HEK293T (cell line): ENCODE data around the gene NCMAP.

Experiments
- CTCF ChIA-PET: fragments of 350-600 bp; formaldehyde crosslinking; extraction: SDS; loops from one replicate; lab custom pipeline; 2021; ENCODE audit warnings: antibody characterized with exemption, inconsistent platforms; lab: Yijun Ruan, JAX
- POLR2A ChIA-PET: fragments of 350-600 bp; formaldehyde crosslinking; extraction: SDS; loops from one replicate; lab custom pipeline; 2020; ENCODE audit warnings: antibody characterized with exemption, inconsistent platforms; lab: Yijun Ruan, JAX
- DNase-seq: peaks from one replicate; pipeline ENCODE4 v3.0.0; 2012; ENCODE audit warnings: mixed read lengths; ENCODE audit errors: extremely low spot score
- ARNT ChIP-seq: fragments of 450-650 bp; IDR thresholded peaks from 2 replicates; pipeline ENCODE4 v1.6.1; 2017; ENCODE audit warnings: mild to moderate bottlenecking
- BHLHE40 ChIP-seq: fragments of 450-650 bp; IDR thresholded peaks from 2 replicates; pipeline ENCODE4 v1.6.1; 2016; ENCODE audit warnings: mild to moderate bottlenecking, moderate library complexity, borderline replicate concordance
- CTBP1 ChIP-seq: fragments of 450-650 bp; IDR thresholded peaks from 2 replicates; pipeline ENCODE4 v1.6.1; 2016; ENCODE audit warnings: borderline replicate concordance
- ELF4 ChIP-seq: fragments of 450-650 bp; IDR thresholded peaks from 2 replicates; pipeline ENCODE4 v1.6.1; 2017; ENCODE audit warnings: antibody characterized with exemption
- FOXA1 ChIP-seq: fragments of 450-650 bp; IDR thresholded peaks from 2 replicates; pipeline ENCODE4 v1.6.1; 2016; ENCODE audit warnings: mild to moderate bottlenecking
- FOXK2 ChIP-seq: fragments of 450-650 bp; IDR thresholded peaks from 2 replicates; pipeline ENCODE4 v1.6.1; 2016; ENCODE audit warnings: mild to moderate bottlenecking
- FOXM1 ChIP-seq: fragments of 450-650 bp; IDR thresholded peaks from 2 replicates; pipeline ENCODE4 v1.6.1; 2017; ENCODE audit warnings: mild to moderate bottlenecking, borderline replicate concordance
- HDGF ChIP-seq: fragments of 450-650 bp; IDR thresholded peaks from 2 replicates; pipeline ENCODE4 v1.6.1; 2017; ENCODE audit warnings: antibody characterized with exemption, borderline replicate concordance
- L3MBTL2 ChIP-seq: fragments of 450-650 bp; conservative IDR thresholded peaks from 2 replicates; pipeline ENCODE4 v1.6.1; 2016; ENCODE audit warnings: mild to moderate bottlenecking
- LEF1 ChIP-seq: fragments of 450-650 bp; IDR thresholded peaks from 2 replicates; pipeline ENCODE4 v1.6.1; 2017; ENCODE audit warnings: mild to moderate bottlenecking, borderline replicate concordance
- NFRKB ChIP-seq: fragments of 450-650 bp; IDR thresholded peaks from 2 replicates; pipeline ENCODE4 v1.6.1; 2016; ENCODE audit warnings: mild to moderate bottlenecking, moderate library complexity
- PKNOX1 ChIP-seq: fragments of 450-650 bp; IDR thresholded peaks from 2 replicates; pipeline ENCODE4 v1.6.1; 2016
- SP1 ChIP-seq: fragments of 450-650 bp; IDR thresholded peaks from 2 replicates; pipeline ENCODE4 v1.6.1; 2017
- SUZ12 ChIP-seq: fragments of 450-650 bp; IDR thresholded peaks from 2 replicates; pipeline ENCODE4 v1.6.1; 2016; ENCODE audit warnings: mild to moderate bottlenecking
- TARDBP ChIP-seq: fragments of 450-650 bp; IDR thresholded peaks from 2 replicates; pipeline ENCODE4 v1.6.1; 2016
- ZNF384 ChIP-seq: fragments of 450-650 bp; IDR thresholded peaks from 2 replicates; pipeline ENCODE4 v1.6.1; 2016

Gene NCMAP

DNA sequence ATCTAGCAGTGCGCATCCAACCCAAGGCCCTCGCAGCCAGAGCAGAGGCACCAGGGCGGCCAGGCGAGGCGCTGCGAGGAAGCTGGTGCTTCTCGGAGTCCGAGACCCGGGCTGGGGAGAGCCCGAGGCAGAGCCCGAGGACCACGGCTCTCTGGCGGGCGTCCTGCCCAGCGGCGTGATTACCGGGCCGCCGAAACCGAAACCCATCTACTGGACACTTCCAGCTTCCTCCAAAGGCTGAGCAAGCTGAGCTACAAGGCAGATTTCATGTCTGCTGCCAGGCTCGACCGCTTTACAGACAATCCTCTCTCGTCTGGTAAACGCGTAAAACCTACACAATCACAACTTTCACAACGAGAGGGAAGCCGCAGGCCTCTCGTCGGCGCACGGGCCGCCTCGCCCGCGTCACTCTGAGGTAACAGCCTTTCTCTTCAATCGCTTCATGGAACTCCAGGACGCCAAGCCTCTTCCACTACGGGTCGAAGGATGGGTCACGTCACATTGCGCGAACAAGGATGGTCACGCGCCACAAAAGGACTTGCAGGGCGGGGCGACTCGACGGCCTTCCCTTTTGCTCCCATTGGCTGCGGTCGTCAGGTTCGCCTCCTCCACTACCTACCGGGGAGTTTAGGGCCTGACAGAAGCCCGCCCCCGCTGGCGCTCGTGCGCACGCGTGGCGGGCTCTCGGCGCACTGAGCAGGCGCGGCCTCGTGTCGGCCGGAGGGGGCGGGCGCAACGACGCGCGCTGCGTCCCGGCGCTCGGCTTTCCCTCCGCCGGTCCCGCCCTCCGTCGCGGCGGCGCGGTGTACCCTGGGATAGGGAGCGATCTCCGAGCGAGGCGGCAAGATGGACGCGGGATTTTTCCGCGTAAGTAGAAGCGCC, 86.8 kb downstream of the NCMAP start, which contains the start of gene SRRM1:
Gene SRRM1, plus strand, starts transcription at position 822 of the 882 bp plus-strand sequence. Its CDS starts 25 bp downstream, at position 847.
- POLR2A ChIA-PET: interaction anchor here (0.9 to 1.5 kb wide), 4 partner anchors 13 to 101 kb away, joined by 3 to 4 read pairs (median 4); no protein-coding TSS in a partner anchor
- CTCF ChIA-PET: interaction anchor here (0.6 kb wide), 1 partner anchor 103 kb away, joined by 6 read pairs; no protein-coding TSS in a partner anchor
- TF ChIP-seq FOXK2 (no peak), SP1 (no peak), FOXM1 (no peak), ARNT (no peak), NFRKB (no peak), L3MBTL2 (peak; percentile 52; the same call in 1 of the 2 replicates), PKNOX1 (no peak; the same call in 1 of the 2 replicates), BHLHE40 (no peak), TARDBP (no peak), CTBP1 (no peak), ELF4 (peak; percentile 55; the same call in 1 of the 2 replicates), FOXA1 (no peak), LEF1 (no peak)
- peak; percentile 97 for DNase-seq

GRCh38 chr1:24643363-24644099, 87.6 kb downstream of the NCMAP start:
- TF ChIP-seq FOXK2: no peak
- no peak for TF ChIP-seq CTBP1
- no peak for TF ChIP-seq HDGF
- no peak for TF ChIP-seq FOXM1
- no peak for TF ChIP-seq L3MBTL2
- no peak for TF ChIP-seq NFRKB
- no peak for TF ChIP-seq SP1
- TF ChIP-seq TARDBP: no peak
- TF ChIP-seq ZNF384: no peak
- TF ChIP-seq ARNT: no peak
- TF ChIP-seq FOXA1: no peak
- no peak for TF ChIP-seq LEF1
- TF ChIP-seq SUZ12: no peak
- no peak for TF ChIP-seq ELF4
- POLR2A ChIA-PET: no interaction called here
- peak; percentile 33 for DNase-seq
- CTCF ChIA-PET: no interaction called here

- CTCF ChIA-PET: no interaction called here
- POLR2A ChIA-PET: no interaction called here
- DNase-seq: peak; percentile 17
- TF ChIP-seq SP1 (no peak), NFRKB (no peak), L3MBTL2 (peak; percentile 26; the same call in 1 of the 2 replicates), FOXK2 (no peak), ZNF384 (no peak), HDGF (no peak), TARDBP (no peak), FOXA1 (no peak), FOXM1 (no peak)
Measured at GRCh38 chr1:24644100-24644384, 88.2 kb downstream of the NCMAP start.

DNA sequence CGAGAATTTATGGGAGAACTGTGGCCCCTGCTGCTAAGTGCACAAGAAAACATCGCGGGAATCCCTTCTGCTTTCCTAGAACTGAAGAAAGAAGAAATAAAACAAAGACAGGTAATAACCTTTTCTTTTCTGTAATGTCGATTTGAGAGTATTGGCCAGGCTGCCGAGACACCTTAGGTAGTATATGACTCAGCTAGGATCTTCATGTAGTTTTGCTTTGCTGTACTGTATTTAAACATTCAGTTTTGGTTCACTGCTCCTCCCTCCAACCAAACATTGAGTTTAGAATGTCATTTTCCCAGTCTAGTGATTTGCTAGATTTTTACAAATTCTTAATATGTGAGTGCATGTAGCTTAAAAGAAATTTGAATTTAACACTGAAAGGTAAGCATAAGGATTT, 93.0 kb downstream of the NCMAP start:
- no peak for DNase-seq
- CTCF ChIA-PET: no interaction called here
- POLR2A ChIA-PET: no interaction called here
- TF ChIP-seq CTBP1 (no peak), ARNT (no peak), SUZ12 (no peak), FOXM1 (no peak), TARDBP (no peak), SP1 (no peak)

DNA sequence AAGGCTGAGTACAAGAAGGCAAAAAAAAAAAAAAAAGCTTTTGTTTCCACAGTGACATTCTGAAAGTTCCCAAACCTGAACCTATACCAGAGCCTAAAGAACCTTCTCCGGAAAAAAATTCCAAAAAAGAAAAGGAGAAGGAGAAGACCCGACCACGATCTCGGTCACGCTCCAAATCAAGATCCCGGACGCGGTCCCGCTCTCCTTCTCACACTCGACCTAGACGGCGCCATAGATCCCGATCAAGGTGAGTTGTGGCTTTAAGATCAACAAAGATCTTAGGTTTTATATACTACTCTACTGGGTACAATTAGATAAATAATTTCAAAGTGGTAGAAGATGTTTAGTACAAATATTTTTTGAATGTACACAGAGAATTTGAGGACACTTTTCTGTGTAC, 96.5 kb downstream of the NCMAP start:
- TF ChIP-seq L3MBTL2 (no peak), ELF4 (no peak), ZNF384 (no peak), NFRKB (no peak), HDGF (no peak), FOXM1 (no peak), ARNT (no peak), SUZ12 (no peak), FOXA1 (no peak), FOXK2 (no peak), PKNOX1 (no peak), LEF1 (no peak), TARDBP (no peak), BHLHE40 (no peak), SP1 (no peak), CTBP1 (no peak)

DNA sequence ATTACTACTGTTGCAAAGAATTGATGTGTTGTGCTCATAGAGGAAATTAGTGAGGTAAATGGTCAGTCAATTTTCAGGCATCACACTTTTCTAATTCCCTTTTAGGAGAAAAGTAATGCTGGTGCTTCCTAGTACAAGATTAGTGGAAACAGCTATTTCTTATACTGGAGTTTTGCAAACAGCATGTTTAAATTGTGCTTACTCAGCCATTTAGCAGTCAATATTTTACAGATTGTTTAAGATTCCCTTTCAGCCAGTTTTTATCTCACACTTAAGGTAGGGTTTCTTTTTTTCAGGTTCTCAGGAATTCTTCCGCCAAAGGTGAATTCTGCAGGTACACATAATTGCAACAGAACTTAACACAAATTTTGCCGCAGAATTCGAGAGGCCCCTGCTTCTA, 98.1 kb downstream of the NCMAP start:
- POLR2A ChIA-PET: no interaction called here
- no peak for DNase-seq
- CTCF ChIA-PET: no interaction called here
- no peak for TF ChIP-seq FOXA1

More for the DNA sequence above, 96.5 kb downstream of the NCMAP start:
- ChIA-PET CTCF (no interaction called here), POLR2A (no interaction called here)
- DNase-seq: no peak
